Right lobe of liver (tissue), 4 donors: Measurements from ENCODE around the gene TMED4.

Experiments
- POLR2A ChIP-seq: fragments of 450-650 bp; IDR thresholded peaks from one replicate; pipeline ENCODE4 v1.6.1; 2017; ENCODE audit warnings: antibody characterized with exemption, mild to moderate bottlenecking
- TF ChIP-seq, protein P1 (sequence below), 4 donors: fragments of 200-600 bp in 3 of 4; fragments of 450-650 bp in 1 of 4; IDR thresholded peaks; one replicate each; pipeline versions ENCODE4 v1.5.1 to v1.8.0; 2016 to 2022; ENCODE audit warnings: antibody characterized with exemption in 4 of 4, mild to moderate bottlenecking in 2 of 4
- donor health status: DM: no; HTN: no; CAD: no.
- donor health status: DM: no; HTN: no; CAD: no.
- donor health status: DM: no; HTN: yes; CAD: no.

- TF ChIP-seq POLR2A: peak; percentile 86
- TF ChIP-seq, protein P1, sequence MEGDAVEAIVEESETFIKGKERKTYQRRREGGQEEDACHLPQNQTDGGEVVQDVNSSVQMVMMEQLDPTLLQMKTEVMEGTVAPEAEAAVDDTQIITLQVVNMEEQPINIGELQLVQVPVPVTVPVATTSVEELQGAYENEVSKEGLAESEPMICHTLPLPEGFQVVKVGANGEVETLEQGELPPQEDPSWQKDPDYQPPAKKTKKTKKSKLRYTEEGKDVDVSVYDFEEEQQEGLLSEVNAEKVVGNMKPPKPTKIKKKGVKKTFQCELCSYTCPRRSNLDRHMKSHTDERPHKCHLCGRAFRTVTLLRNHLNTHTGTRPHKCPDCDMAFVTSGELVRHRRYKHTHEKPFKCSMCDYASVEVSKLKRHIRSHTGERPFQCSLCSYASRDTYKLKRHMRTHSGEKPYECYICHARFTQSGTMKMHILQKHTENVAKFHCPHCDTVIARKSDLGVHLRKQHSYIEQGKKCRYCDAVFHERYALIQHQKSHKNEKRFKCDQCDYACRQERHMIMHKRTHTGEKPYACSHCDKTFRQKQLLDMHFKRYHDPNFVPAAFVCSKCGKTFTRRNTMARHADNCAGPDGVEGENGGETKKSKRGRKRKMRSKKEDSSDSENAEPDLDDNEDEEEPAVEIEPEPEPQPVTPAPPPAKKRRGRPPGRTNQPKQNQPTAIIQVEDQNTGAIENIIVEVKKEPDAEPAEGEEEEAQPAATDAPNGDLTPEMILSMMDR (IDR thresholded peaks at IDR 0.05): no peak
These were observed at the start of gene TMED4 for GRCh38 chr7:44581879-44582603.
